Activated CD8-positive, alpha-beta T cell treated with anti-CD3 and anti-CD28 coated beads, Interleukin-2, amount 10 ng/mL, durations not matched to agents 7 days and 5 days (primary cell): ENCODE measurements around the gene OSM. TPM values are rescaled to one million over a fixed set of nuclear protein-coding genes. Genes with fewer than 3 reads are reported as not detected.

Experiments
- ATAC-seq: fragments of 150-1000 bp; cut with Tn5 transposase; one replicate; pipeline ENCODE4 v1.10.0; 2021; ENCODE audit warnings: moderate library complexity
- CTCF ChIA-PET: fragments of 350-600 bp; sonication (Branson Sonifier 250); formaldehyde crosslinking; loops from one replicate; lab custom pipeline; 2021; ENCODE audit warnings: antibody characterized with exemption; lab: Charles Lee
- POLR2A ChIA-PET: fragments of 350-600 bp; sonication (Branson Sonifier 250); formaldehyde crosslinking; loops from one replicate; lab custom pipeline; 2021; ENCODE audit warnings: antibody characterized with exemption; lab: Charles Lee
- DNase-seq: peaks from one replicate; pipeline ENCODE4 v3.0.0-alpha.2; 2020
- H3K27ac Mint-ChIP-seq: one replicate; pipeline ENCODE4 v1.8.0; 2021; ENCODE audit warnings: mild to moderate bottlenecking, mixed read lengths
- H3K27me3 Mint-ChIP-seq: one replicate; pipeline ENCODE4 v1.8.0; 2021; ENCODE audit warnings: low read depth, mixed read lengths
- H3K36me3 Mint-ChIP-seq: one replicate; pipeline ENCODE4 v1.8.0; 2021; ENCODE audit warnings: low read depth, mixed read lengths
- H3K4me1 Mint-ChIP-seq: one replicate; pipeline ENCODE4 v1.8.0; 2021; ENCODE audit warnings: low read depth, mixed read lengths
- H3K4me3 Mint-ChIP-seq: one replicate; pipeline ENCODE4 v1.8.0; 2021; ENCODE audit warnings: mild to moderate bottlenecking, mixed read lengths
- H3K9me3 Mint-ChIP-seq: one replicate; pipeline ENCODE4 v1.8.0; 2022; ENCODE audit warnings: mixed read lengths; ENCODE audit not compliant: insufficient read depth
- total RNA-seq, 2 experiments: library from RNA; stranded (reverse); gene quantifications; one replicate each; pipeline ENCODE4 v1.2.3, GENCODE V29; 2021

OSM gene
- total RNA-seq, 2 experiments from 2014 or later, result 135 to 140 TPM

- Mint-ChIP-seq H3K27ac (peak overlapping the region; percentile 76), H3K4me1 (peaks cover 95% of the 10 kb centered on the region)
Observed at GRCh38 chr22:30251711-30252110, 14.9 kb downstream of the OSM start.

GRCh38 chr22:30250661-30251267 is 15.9 kb downstream of the OSM start:
- CTCF ChIA-PET, result interaction anchor here (1.3 to 2.3 kb wide), 5 partner anchors 13 to 143 kb away, joined by 4 to 10 read pairs (median 8); no protein-coding TSS in a partner anchor
- ATAC-seq (no peak), DNase-seq (no peak)
- Mint-ChIP-seq H3K27ac (peak overlapping the region; percentile 67), H3K4me1 (peaks cover 87% of the 10 kb centered on the region), H3K9me3 (no peaks in the 10 kb centered on the region), H3K4me3 (no peak overlapping the region), H3K36me3 (peaks cover 8% of the 10 kb centered on the region), H3K27me3 (no peaks in the 10 kb centered on the region)
- POLR2A ChIA-PET, result interaction anchor here (0.6 to 1.5 kb wide), 3 partner anchors 11 to 143 kb away, joined by 3 to 7 read pairs (median 3); no protein-coding TSS in a partner anchor

More at GRCh38 chr22:30251711-30252110, 14.9 kb downstream of the OSM start:
- DNase-seq (no peak), ATAC-seq (no peak)
- no peak overlapping the region for H3K4me3 Mint-ChIP-seq
- H3K9me3 Mint-ChIP-seq, result no peaks in the 10 kb centered on the region
- no peaks in the 10 kb centered on the region for H3K27me3 Mint-ChIP-seq
- ChIA-PET POLR2A (interaction anchor here (0.6 to 1.2 kb wide), 2 partner anchors 12 to 143 kb away, joined by 3 read pairs; no protein-coding TSS in a partner anchor), CTCF (interaction anchor here (1.3 to 4.5 kb wide), 3 partner anchors 12 to 145 kb away, joined by 4 to 95 read pairs (median 10); no protein-coding TSS in a partner anchor)
- no peaks in the 10 kb centered on the region for H3K36me3 Mint-ChIP-seq

GRCh38 chr22:30250039-30250565 is 16.5 kb downstream of the OSM start:
- H3K27ac Mint-ChIP-seq, result peak overlapping the region; percentile 67
- CTCF ChIA-PET, result interaction anchor here (1.3 to 2.3 kb wide), 5 partner anchors 14 to 145 kb away, joined by 4 to 10 read pairs (median 8); no protein-coding TSS in a partner anchor
- H3K27me3 Mint-ChIP-seq, result no peaks in the 10 kb centered on the region
- H3K9me3 Mint-ChIP-seq, result no peaks in the 10 kb centered on the region
- H3K36me3 Mint-ChIP-seq, result peaks cover 15% of the 10 kb centered on the region
- DNase-seq (no peak), ATAC-seq (no peak)
- no peak overlapping the region for H3K4me3 Mint-ChIP-seq
- H3K4me1 Mint-ChIP-seq, result peaks cover 83% of the 10 kb centered on the region
- POLR2A ChIA-PET, result interaction anchor here (1.5 kb wide), 1 partner anchor 72 kb away, joined by 7 read pairs; no protein-coding TSS in a partner anchor

GRCh38 chr22:30249049-30250038 is 17.3 kb downstream of the OSM start:
- ATAC-seq, result no peak
- POLR2A ChIA-PET, result interaction anchor here (0.8 kb wide), 1 partner anchor 137 kb away, joined by 3 read pairs; no protein-coding TSS in a partner anchor

GRCh38 chr22:30248484-30248883 is 18.2 kb downstream of the OSM start:
- H3K36me3 Mint-ChIP-seq, result peaks cover 31% of the 10 kb centered on the region
- no peak for ATAC-seq
- no peaks in the 10 kb centered on the region for H3K27me3 Mint-ChIP-seq
- POLR2A ChIA-PET, result interaction anchor here (0.7 kb wide), 1 partner anchor 140 kb away, joined by 4 read pairs; no protein-coding TSS in a partner anchor
- peaks cover 79% of the 10 kb centered on the region for H3K4me1 Mint-ChIP-seq
- no peak for DNase-seq
- CTCF ChIA-PET, result interaction anchor here (1.0 to 1.5 kb wide), 2 partner anchors 15 to 140 kb away, joined by 3 to 4 read pairs; no protein-coding TSS in a partner anchor
- no peaks in the 10 kb centered on the region for H3K9me3 Mint-ChIP-seq
- H3K27ac Mint-ChIP-seq, result peak overlapping the region; percentile 98
- H3K4me3 Mint-ChIP-seq, result peak overlapping the region; percentile 99

More at GRCh38 chr22:30249049-30250038, 17.3 kb downstream of the OSM start:
- no peak overlapping the region for H3K4me3 Mint-ChIP-seq
- peak overlapping the region; percentile 98 for H3K27ac Mint-ChIP-seq
- H3K4me1 Mint-ChIP-seq, result peaks cover 80% of the 10 kb centered on the region
- no peak for DNase-seq
- no peaks in the 10 kb centered on the region for H3K27me3 Mint-ChIP-seq
- CTCF ChIA-PET, result interaction anchor here (1.3 to 2.3 kb wide), 4 partner anchors 14 to 144 kb away, joined by 4 to 9 read pairs (median 6); no protein-coding TSS in a partner anchor
- peaks cover 22% of the 10 kb centered on the region for H3K36me3 Mint-ChIP-seq
- H3K9me3 Mint-ChIP-seq, result no peaks in the 10 kb centered on the region

- Mint-ChIP-seq H3K27me3 (no peaks in the 10 kb centered on the region), H3K36me3 (peaks cover 36% of the 10 kb centered on the region), H3K4me1 (peaks cover 77% of the 10 kb centered on the region), H3K27ac (peak overlapping the region; percentile 98), H3K9me3 (no peaks in the 10 kb centered on the region), H3K4me3 (peak overlapping the region; percentile 99)
- ChIA-PET POLR2A (interaction anchor here (0.7 kb wide), 1 partner anchor 139 kb away, joined by 4 read pairs; no protein-coding TSS in a partner anchor), CTCF (interaction anchor here (1.0 to 1.5 kb wide), 2 partner anchors 15 to 140 kb away, joined by 3 to 4 read pairs; no protein-coding TSS in a partner anchor)
- no peak for DNase-seq
- ATAC-seq, result no peak
Observed at GRCh38 chr22:30247974-30248373, 18.7 kb downstream of the OSM start.

GRCh38 chr22:30247561-30247960 is 19.1 kb downstream of the OSM start:
- DNase-seq (no peak), ATAC-seq (no peak)
- Mint-ChIP-seq H3K36me3 (peaks cover 40% of the 10 kb centered on the region), H3K9me3 (no peaks in the 10 kb centered on the region), H3K4me3 (peak overlapping the region; percentile 99), H3K4me1 (peaks cover 77% of the 10 kb centered on the region), H3K27ac (peak overlapping the region; percentile 98), H3K27me3 (no peaks in the 10 kb centered on the region)
- CTCF ChIA-PET, result interaction anchor here (1.0 kb wide), 1 partner anchor 139 kb away, joined by 3 read pairs; no protein-coding TSS in a partner anchor
- POLR2A ChIA-PET, result interaction anchor here (0.7 kb wide), 1 partner anchor 139 kb away, joined by 4 read pairs; no protein-coding TSS in a partner anchor

- Mint-ChIP-seq H3K36me3 (peaks cover 47% of the 10 kb centered on the region), H3K27ac (peak overlapping the region; percentile 98), H3K4me1 (peaks cover 75% of the 10 kb centered on the region), H3K9me3 (no peaks in the 10 kb centered on the region), H3K4me3 (peak overlapping the region; percentile 99), H3K27me3 (no peaks in the 10 kb centered on the region)
- ChIA-PET CTCF (interaction anchor here (0.6 to 2.6 kb wide), 4 partner anchors 69 to 147 kb away, joined by 3 to 7 read pairs (median 6); no protein-coding TSS in a partner anchor), POLR2A (interaction anchor here (1.0 to 4.7 kb wide), 5 partner anchors 26 to 71 kb away, joined by 3 to 21 read pairs (median 6); no protein-coding TSS in a partner anchor)
- peak; percentile 13 for ATAC-seq
- DNase-seq, result no peak
Observed at GRCh38 chr22:30246814-30247376, 19.8 kb downstream of the OSM start.

GRCh38 chr22:30245985-30246813 is 20.5 kb downstream of the OSM start, which contains the start of gene LIF:
Gene LIF (minus strand): TSS chr22:30246759. CDS start chr22:30246695, 64 bp downstream.
- CTCF ChIA-PET, result interaction anchor here (0.6 to 2.6 kb wide), 5 partner anchors 68 to 146 kb away, joined by 3 to 7 read pairs (median 6); no protein-coding TSS in a partner anchor
- ATAC-seq (peak; percentile 64), DNase-seq (peak; percentile 76)
- Mint-ChIP-seq H3K27me3 (no peaks in the 10 kb centered on the region), H3K9me3 (no peaks in the 10 kb centered on the region), H3K27ac (peak within 1 kb of the TSS; percentile 98), H3K36me3 (peaks cover 54% of the 10 kb centered on the region), H3K4me1 (peaks cover 74% of the 10 kb centered on the region), H3K4me3 (peak within 1 kb of the TSS; percentile 99)
- POLR2A ChIA-PET, result interaction anchor here (1.0 to 4.7 kb wide), 8 partner anchors 26 to 138 kb away, joined by 3 to 21 read pairs (median 5); no protein-coding TSS in a partner anchor
